Stimulated activated CD4-positive, alpha-beta T cell treated with anti-CD3 and anti-CD28 coated beads, Interleukin-4, amount 100 ng/mL, for 1 hour (primary cell): ENCODE measurements around the gene ZBED4.
"Not testable (repeated sequence)": the region's sequence is repeated elsewhere in the genome, so short reads cannot be mapped to it uniquely, and the experiment has no call there.

Source experiments
- DNase-seq: peaks from one replicate; pipeline ENCODE4 v3.0.0-alpha.2; 2020

The ZBED4 gene

GRCh38 chr22:49852898-49853894 is at the start of gene ZBED4:
Gene ZBED4, plus strand, starts transcription at chr22:49853844. Its CDS starts 29,819 bp downstream, at chr22:49883663.
- DNase-seq = peak; percentile 98

GRCh38 chr22:49807129-49807528 is 46.5 kb upstream of the ZBED4 start:
- DNase-seq = no peak

- DNase-seq = no peak
Measured at GRCh38 chr22:49807780-49808708, 45.6 kb upstream of the ZBED4 start.

GRCh38 chr22:49810363-49811019 is 43.2 kb upstream of the ZBED4 start:
- DNase-seq = no peak

GRCh38 chr22:49811020-49811791 is 42.4 kb upstream of the ZBED4 start:
- DNase-seq = no peak

GRCh38 chr22:49812838-49813237 is 40.8 kb upstream of the ZBED4 start:
- no peak for DNase-seq

GRCh38 chr22:49814164-49814686 is 39.4 kb upstream of the ZBED4 start:
- no peak for DNase-seq

GRCh38 chr22:49814856-49815255 is 38.8 kb upstream of the ZBED4 start:
- no peak for DNase-seq

GRCh38 chr22:49815641-49816091 is 38.0 kb upstream of the ZBED4 start:
- no peak for DNase-seq

- DNase-seq = no peak
Measured at GRCh38 chr22:49817359-49817758, 36.3 kb upstream of the ZBED4 start.

- DNase-seq = no peak
Measured at GRCh38 chr22:49820984-49821383, 32.7 kb upstream of the ZBED4 start.

- not testable (repeated sequence) for DNase-seq
Measured at GRCh38 chr22:49821741-49822140, 31.9 kb upstream of the ZBED4 start.

- DNase-seq = no peak
Measured at GRCh38 chr22:49823289-49824045, 30.2 kb upstream of the ZBED4 start.

GRCh38 chr22:49824185-49824925 is 29.3 kb upstream of the ZBED4 start:
- DNase-seq = no peak

- DNase-seq = no peak
Measured at GRCh38 chr22:49824936-49825335, 28.7 kb upstream of the ZBED4 start.

GRCh38 chr22:49825436-49825835 is 28.2 kb upstream of the ZBED4 start:
- DNase-seq = no peak

GRCh38 chr22:49825944-49826602 is 27.6 kb upstream of the ZBED4 start:
- DNase-seq = peak; percentile 69

- DNase-seq = peak; percentile 41
Measured at GRCh38 chr22:49826603-49827270, 26.9 kb upstream of the ZBED4 start.

GRCh38 chr22:49827271-49827852 is 26.3 kb upstream of the ZBED4 start:
- peak; percentile 31 for DNase-seq
